HL-60/S4 treated with retinoic acid at 250 ng/mL for 4 days and 3 days (cell line): ENCODE data around the gene SDCBP2.

ENCODE experiments used
- in situ Hi-C: fragments of 300-500 bp; cut with MboI; formaldehyde crosslinking; loops from 2 replicates; pipeline ENCODE4 v1.7.0; 2022; ENCODE audit warnings: low sequenced_read_pairs

SDCBP2 gene

DNA sequence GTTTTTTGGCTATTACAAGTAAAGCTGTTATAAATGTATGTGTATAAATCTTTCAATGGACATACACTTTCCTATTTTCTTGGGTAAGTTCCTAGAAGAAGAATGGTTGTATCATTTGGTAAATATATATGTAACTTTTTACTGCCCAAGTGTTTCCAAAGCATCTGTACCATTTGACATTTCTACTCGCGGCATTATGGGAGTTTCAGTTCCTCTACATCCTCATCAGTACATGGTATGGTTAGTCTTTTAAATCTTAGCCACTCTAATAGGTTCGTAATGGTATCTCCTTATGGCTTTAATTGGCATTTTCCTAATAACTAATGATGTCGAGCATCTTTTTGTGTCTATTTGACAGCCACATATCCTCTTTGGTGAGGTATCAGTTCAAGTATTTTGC, 49.9 kb downstream of the SDCBP2 start:
- in situ Hi-C loops, result no loop called here

DNA sequence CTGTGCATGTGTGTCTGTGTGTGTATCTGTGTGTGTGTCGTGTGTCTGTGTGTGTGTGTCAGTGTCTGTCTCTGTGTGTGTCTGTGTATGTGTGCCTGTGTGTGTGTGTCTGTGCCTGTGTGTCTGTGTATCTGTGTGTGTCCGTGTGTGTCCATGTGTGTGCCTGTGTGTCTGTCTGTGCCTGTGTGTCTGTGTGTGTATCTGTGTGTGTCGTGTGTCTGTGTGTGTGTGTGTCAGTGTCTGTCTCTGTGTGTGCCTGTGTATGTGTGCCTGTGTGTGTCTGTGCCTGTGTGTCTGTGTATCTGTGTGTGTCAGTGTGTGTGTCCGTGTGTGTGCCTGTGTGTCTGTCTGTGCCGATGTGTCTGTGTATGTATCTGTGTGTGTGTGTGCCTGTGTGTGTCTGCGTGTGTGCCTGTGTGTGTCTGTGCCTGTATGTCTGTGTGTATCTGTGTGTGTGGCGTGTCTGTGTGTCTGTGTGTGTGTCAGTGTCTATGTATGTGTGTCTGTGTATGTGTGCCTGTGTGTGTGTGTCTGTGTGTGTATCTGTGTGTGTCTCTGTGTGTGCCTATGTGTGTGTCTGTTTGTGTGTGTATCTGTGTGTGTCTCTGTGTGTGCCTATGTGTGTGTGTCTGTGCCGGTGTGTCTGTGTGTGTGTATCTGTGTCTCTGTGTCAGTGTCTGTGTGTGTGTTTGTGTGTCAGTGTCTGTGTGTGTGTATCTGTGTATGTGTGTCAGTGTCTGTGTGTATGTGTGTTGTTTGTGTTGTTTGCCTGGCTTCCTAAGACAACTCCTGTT, 51.2 kb downstream of the SDCBP2 start:
- in situ Hi-C loops, result no loop called here

DNA sequence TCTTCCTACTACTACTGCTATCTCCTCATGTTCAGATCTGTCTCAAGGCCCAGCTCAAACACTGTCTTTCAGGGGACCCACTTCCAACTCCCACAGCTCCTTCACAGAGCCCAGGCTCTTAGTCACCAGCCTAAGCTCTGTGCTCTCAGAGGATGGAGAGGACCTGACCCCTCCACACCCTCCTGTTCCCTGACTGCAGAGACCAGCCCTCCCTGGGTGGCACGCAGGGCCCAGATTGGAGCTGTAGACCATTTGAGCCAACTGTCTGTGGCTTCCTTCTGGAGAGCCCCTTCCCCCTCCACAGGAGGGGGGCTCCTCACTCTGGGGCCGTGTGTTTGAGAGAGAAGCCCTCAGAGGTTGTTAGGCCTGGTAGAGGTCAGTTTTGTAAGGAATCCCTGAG, 53.0 kb downstream of the SDCBP2 start:
- in situ Hi-C loops, result no loop called here

DNA sequence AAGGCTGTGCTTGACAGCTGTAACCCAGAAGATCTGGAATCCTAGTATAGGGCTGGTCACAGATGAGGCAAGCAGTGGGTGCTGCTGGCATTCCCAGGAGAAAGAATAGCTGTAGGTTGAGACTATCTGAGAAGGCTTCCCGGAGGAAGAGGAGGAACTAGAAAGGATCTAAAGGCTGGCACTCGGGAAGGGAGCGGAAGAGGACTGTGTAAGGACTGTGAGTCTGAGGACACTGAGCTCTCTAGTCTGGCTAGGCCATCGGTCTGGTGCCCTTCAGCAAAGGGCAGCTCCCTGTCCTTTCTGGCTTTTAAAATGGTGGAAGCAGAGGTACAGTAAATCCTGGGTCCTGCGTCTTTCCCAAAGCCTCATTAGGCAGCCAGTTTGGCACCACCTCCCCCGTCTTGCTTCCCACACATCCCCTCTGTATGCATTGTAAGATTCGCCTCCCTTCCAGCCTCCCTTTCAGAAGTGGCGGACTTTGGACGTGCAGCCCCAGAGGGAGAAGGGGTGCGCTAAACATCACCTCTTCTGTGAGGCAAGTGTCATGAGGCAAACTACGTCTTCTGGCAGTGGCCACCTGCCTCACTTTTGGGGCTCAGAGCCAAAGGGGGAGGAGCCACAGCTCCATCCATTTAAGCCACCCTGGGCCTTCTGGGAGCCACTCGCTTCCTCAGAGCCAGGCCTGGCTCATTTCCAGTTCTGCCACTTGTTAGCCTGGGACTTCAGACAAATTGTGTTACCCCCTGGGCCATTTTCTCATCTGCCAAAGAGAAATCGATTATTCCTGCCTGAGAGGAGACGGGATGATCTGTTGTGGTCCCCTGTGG, 54.2 kb downstream of the SDCBP2 start:
- in situ Hi-C loops, result no loop called here

DNA sequence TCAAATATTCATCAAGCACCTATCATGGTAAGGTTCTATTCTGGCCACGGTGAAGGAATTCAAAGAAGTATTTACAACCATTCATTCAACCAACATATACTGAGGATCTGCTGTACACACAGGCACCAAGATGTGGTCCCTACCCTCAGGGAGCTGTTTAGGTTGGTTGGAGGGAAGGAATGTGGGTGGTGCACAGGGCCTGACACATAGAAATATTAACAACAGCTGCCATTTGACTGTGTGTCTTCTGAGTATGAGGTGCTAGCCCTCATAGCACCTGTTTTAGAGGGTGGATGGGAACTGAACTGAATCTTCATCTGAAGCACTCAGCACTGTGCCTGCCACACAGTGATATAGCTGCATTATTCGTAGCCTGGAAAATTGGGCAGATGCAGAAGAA, 55.6 kb downstream of the SDCBP2 start:
- in situ Hi-C loops, result no loop called here

DNA sequence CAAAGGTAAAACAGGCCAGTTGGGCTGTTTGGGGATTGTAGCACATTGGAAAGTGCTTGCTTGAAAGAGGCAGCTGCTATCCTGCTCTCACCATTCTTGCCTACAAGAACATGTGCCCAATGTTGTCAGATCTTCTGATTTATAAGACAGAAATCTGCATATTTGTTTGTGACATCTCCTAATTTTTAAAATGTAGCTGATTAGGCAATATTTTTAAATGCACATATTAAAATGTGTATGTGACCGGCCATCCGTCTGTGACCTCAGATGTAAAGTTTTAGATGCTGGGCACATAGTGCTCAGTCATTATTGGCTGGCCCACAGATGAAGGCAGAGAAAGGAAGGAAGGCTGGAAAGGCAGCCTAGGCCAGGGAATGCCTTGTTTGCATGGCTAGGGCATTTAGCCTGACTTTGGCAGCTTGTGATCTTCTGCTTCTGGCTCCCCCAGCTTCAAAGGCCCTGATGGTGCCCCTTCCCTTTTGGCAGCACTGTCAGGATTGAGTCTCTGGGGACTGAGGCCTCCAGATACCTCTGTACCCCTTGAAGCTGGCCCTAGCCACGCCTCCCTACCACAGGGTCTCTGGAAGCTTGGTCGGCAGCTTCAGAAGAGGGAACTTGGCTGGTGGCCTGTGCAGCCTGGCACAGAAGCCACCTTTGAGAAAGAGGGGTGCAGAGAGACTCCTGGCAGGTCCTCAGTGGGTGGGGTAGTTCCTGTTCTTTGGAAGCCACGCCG, 56.4 kb downstream of the SDCBP2 start:
- in situ Hi-C loops, result no loop called here

DNA sequence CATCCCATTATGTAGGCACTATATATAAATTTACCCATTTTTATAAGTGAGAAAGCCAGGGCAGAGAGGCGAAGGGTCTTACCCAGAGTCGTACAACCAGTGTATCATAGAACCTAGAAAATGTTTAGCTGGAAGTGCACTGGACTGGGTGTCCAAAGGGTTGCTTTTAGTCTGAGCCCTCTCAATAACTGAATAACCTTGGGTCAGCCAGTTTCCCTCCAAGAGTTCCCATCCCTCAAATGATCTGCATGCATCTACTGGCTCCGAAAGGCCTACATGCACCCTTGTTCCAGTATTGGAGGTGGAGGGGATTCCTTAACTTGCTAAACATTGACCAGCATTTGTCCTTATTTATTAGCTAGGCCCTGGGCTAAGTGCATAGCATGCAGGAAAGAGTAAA, 59.1 kb downstream of the SDCBP2 start:
- in situ Hi-C loops, result no loop called here

DNA sequence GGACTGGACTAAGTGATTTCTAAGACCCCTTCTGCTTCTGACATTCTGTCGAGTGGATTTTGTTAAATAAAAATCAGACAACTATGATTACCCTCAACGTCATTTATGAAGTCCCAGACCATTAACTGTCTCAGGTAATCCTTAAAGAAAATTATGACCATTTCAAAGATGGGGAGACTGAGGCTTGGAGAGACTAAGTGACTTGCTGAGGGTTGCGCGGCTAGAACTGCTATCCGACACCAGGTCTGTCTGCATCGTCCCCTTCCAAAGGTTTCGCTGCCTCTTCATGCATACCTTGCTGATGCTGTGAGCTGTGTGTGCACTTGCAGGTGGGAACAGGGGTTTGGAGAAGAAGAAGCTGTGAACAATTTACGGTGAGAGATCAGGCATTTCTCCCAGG, 59.7 kb downstream of the SDCBP2 start:
- in situ Hi-C loops, result no loop called here

DNA sequence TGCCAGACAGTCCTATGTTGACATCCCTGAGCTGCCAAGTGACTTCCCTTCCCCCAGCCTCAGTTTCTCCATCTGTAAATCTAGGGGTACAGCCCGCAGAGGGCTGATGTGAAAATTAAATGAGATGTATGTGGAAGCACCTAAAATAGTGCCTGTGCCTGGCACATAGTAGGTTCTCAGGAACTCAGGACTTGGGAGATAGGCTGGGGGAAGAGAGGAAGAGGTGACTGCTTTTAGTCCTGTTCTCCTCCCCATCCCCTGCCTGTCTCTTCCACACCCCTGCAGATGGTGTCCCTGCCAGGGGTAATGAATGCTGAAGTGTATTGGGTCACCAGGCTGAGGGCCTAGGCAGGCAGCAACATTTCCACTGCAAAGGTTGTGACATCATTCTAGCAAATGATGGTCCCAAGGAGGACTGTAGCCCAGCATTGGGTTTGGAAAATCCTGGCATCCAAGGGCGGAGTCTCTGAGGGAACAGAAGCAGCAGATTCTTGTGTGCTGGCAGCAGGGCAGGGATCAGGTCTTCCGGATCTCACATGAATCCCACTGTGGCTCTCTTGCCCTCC, 61.0 kb downstream of the SDCBP2 start:
- in situ Hi-C loops, result no loop called here

DNA sequence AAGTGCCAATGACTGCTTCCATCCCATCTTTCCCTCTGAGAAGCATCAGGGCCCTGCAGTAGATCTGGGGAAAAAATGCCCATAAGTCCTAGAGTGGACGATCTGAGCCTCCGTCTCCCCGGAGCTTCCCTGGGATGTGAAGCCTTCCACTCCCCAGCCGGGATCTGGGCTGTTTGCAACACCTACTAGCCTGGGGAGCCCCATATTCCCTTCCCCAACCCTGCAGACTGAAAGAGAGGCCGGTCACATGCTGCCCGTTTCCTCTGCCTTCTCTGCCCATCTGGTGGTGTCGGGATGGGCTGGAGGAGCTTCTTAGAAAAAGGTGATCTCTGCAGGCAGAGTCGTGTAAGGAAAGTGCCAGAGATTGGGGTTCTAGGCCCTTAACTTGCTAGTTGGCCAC, 61.8 kb downstream of the SDCBP2 start:
- in situ Hi-C loops, result no loop called here

DNA sequence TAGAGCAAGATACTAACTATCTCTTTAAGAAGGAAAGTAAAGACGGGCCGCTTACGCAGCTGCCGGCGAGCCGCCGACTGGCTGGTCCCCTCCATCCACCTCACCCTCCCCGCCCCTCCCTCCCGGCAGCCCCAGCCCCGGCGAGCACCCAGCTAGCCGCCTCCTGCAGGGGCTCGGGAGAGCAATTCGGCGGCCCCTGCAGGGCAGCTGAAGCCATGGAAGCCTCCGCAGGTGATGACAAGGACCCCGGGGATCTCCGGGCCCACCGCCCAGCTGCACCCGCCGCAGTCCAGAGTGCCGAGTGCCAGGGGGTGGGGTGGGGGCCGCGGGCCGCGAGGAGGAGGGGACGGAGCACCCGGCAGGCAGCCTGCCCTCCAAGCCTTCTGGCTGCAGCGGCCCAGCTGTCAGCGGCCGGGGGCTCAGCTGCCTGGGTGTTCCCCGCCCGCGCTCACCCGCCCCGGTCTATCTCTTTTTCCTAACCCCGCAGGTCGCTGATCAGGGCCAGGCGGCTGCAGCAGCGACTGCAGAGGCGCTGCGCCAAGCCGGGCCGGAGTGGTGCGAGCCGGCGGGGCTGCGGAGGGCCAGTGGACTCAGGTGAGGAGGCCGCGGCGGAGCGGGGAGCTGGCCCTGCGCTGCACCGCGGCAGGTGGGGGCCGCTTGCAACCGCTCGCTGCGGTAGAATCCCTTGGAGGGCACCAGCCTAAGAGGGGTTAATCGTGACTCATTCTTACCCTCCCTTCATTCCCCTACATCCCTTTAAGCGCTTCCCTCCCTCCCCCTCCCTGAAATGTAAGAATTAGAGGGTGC, 62.6 kb downstream of the SDCBP2 start, which contains the start of gene SNPH:
Gene SNPH (plus strand): TSS at position 128 of the 807 bp plus-strand sequence. CDS start 29,946 bp downstream, outside the sequence.
- in situ Hi-C loops, result no loop called here

DNA sequence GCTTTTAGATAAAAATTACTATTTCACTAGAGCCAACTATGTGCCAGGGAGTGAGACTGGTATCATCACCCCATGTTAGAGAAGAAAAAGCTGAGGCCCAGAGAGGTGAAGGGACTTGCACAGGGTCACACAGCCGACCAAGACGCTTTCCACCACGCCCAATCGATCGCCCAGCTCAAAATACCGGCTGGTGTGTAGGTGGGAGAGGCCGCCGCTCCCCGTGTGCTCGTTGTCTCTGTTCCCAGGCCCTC, 63.1 kb downstream of the SDCBP2 start:
- in situ Hi-C loops, result no loop called here

DNA sequence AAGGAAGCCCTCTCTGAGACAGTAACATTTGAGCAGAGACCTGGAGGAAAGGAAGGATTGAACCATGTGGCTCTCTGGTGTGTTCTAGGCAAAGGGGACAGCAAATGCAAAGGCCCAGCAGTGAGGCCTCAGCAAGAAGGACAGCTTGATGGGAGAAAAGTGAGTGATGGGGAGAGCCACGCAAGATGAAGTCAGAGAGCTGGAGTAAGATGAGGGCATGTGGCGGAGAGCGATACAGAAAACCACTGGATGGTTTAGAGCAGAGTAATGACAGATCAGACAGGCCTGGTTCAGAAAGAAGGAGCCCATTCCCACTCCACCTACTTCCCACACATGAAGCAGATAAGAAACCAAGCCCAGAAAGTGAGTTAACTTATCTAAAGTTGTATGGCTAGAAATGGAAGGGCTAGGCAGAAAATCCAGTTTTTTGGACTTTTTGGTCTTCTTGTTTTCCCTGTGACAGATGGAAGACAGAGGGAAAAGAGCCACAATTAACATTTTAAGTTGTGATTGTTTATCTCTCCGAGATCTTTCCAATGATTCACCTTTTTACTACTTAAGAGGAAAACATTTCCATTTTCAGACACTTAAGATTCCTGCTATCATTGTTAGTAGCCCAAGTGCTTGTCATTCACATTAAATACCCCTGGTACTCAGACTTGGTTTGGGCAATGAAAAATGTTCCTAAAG, 63.6 kb downstream of the SDCBP2 start:
- in situ Hi-C loops, result no loop called here

DNA sequence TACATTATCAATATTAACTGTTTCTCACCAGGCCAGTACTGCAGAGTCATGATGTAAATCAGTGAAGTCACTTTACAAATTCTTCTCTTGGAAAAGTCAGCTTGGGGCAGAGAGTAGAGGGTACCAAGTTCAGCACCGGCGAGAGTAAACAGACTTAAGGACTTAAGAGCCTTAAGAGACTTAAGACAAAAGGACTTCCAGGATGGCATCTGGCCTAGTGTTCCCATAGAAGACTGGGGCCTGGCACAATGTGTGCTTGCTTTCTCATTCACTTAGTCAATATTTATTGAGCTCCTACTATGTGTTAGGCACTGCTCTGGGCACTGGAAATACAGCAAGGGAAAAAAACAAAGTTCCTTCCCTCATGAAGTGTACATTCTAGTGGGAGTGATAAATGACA, 64.2 kb downstream of the SDCBP2 start:
- in situ Hi-C loops, result no loop called here

DNA sequence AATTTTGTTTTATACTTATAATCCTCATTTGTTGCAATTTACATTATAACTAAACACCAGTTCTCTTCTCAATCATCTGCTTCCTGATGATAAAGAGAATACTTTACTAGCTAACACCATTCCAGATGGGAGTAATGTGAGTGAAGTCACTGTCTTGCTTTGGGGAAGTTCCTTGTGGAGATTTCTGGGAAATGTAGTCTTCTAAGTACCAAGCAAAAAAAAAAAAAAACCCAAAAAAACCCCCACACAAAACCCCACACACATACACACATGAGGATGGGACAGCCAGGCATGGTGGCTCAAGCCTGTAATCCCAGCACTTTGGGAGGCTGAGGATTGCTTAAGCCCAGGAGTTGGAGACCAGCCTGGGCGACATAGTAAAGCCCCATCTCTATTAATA, 65.1 kb downstream of the SDCBP2 start:
- in situ Hi-C loops, result no loop called here
